Adrenal gland (tissue), 12 donors: ENCODE data around the gene GTF2IRD1. TPM values are rescaled to one million over a fixed set of nuclear protein-coding genes. Genes with fewer than 3 reads are reported as not detected.

Experiments
- DNase-seq, 7 donors: peaks; one replicate each; pipeline ENCODE4 v3.0.0-alpha.2; 2019 to 2020
- H3K27ac ChIP-seq, 5 donors: fragments of 200-600 bp; sonication (generic) in 4 of 5; 1 replicate in 3 of 5; 2 replicates in 2 of 5; pipeline versions ENCODE4 v1.5.1 to v1.8.0; 2016 to 2020; ENCODE audit warnings: mild to moderate bottlenecking in 1 of 5
- H3K27me3 ChIP-seq: fragments of 200-600 bp; 2 replicates; pipeline ENCODE4 v1.8.0; 2021
- H3K36me3 ChIP-seq, 2 donors: fragments of 200-600 bp; replicated peaks in 1 of 2; 1 replicate in 1 of 2; 2 replicates in 1 of 2; pipeline versions ENCODE4 v1.5.1 to v1.8.0; 2018 to 2022
- H3K4me1 ChIP-seq, 2 donors: fragments of 200-600 bp; replicated peaks in 1 of 2; 1 replicate in 1 of 2; 2 replicates in 1 of 2; pipeline versions ENCODE4 v1.5.1 to v1.8.0; 2018 to 2021
- H3K4me3 ChIP-seq, 4 donors: fragments of 200-600 bp; sonication (generic) in 3 of 4; one replicate each; pipeline ENCODE4 v1.5.1; 2016 to 2018
- H3K9me3 ChIP-seq, 3 donors: fragments of 200-600 bp; sonication (generic) in 1 of 3; replicated peaks in 1 of 3; 1 replicate in 2 of 3; 2 replicates in 1 of 3; pipeline versions ENCODE4 v1.5.1 to v1.8.0; 2016 to 2021
- POLR2A ChIP-seq, 2 donors: fragments of 450-650 bp; IDR thresholded peaks; one replicate each; pipeline ENCODE4 v1.6.1; 2017; ENCODE audit warnings: antibody characterized with exemption in 2 of 2, mild to moderate bottlenecking in 2 of 2, moderate library complexity in 1 of 2
- WGBS, 4 donors: extraction: QIAGEN DNeasy Blood & Tissue Kit in 2 of 4; methylation state at CpG; one replicate each; pipeline versions ENCODE4 v1.1.5 to v1.1.7; 2013 to 2017; 5-methylcytosine and 5-hydroxymethylcytosine counted together
- intact Hi-C, 2 donors: fragments of 100-400 bp; cut with DNase I; formaldehyde crosslinking; loops; one replicate each; pipeline versions ENCODE4 v1.14.1 to v1.15.0; 2022 to 2023
- polyA plus RNA-seq, 3 donors: library from polyadenylated mRNA; stranded (reverse); fragments of 200-250 nt in 2 of 3; fragments of 350-450 nt in 1 of 3; fragmentation: Illumina TruSeq in 1 of 3; extraction: RNeasy Lipid Tissue Mini Kit (QIAGEN cat#74804) in 1 of 3; gene quantifications; one replicate each; pipeline ENCODE4 v1.2.3, GENCODE V29; 2013 to 2014
- total RNA-seq, 9 donors: library from RNA; depleted of rRNA in 4 of 9; stranded (reverse); fragments of >200 nt in 4 of 9; fragments of 120-200 nt in 1 of 9; fragmentation: NEBNext Ultra II Directional in 1 of 9; extraction: Animal tissue kit (Norgen Biotek cat#: 25700) in 1 of 9; gene quantifications; one replicate each; pipeline versions ENCODE4 v1.1.0 to v1.2.4, GENCODE V29; 2013 to 2023
- TF ChIP-seq, protein P1 (sequence below), 6 experiments: fragments of 450-650 bp in 4 of 6; fragments of 200-600 bp in 2 of 6; sonication (generic) in 1 of 6; IDR thresholded peaks; 1 replicate in 5 of 6; 2 replicates in 1 of 6; pipeline versions ENCODE4 v1.5.1 to v1.8.0; 2016 to 2021; ENCODE audit warnings: antibody characterized with exemption in 6 of 6, mild to moderate bottlenecking in 2 of 6, moderate library complexity in 1 of 6
- donor health status: healthy with polysubstance abuse.
- donor health status: Bipolar disorder and iron deficiency.
- donor health status: DM: yes; HTN: yes; CAD: no.
- donor health status: DM: no; HTN: no; CAD: no.
- donor health status: DM: no; HTN: no; CAD: no.
- donor health status: DM: yes; HTN: yes; CAD: no.

The GTF2IRD1 gene
- total and polyA plus RNA-seq, 12 donors, result 7.4 to 41.3 (median 25.2) TPM

DNA sequence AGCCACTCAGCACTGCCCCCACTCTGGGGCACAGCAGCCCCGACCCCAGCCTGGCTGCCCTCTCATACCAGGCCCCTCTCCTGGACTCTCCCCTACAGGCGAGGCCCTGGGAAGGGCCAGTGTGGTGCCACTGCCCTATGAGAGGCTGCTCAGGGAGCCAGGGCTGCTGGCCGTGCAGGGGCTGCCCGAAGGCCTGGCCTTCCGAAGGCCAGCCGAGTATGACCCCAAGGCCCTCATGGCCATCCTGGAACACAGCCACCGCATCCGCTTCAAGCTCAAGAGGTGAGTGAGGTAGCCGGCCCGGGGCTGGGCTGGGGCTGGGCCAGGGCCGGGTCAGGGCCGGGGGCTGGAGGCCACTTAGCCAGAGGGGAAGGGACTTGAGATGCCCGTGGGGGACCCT, 64.3 kb downstream of the GTF2IRD1 start:
- TF ChIP-seq, protein P1, sequence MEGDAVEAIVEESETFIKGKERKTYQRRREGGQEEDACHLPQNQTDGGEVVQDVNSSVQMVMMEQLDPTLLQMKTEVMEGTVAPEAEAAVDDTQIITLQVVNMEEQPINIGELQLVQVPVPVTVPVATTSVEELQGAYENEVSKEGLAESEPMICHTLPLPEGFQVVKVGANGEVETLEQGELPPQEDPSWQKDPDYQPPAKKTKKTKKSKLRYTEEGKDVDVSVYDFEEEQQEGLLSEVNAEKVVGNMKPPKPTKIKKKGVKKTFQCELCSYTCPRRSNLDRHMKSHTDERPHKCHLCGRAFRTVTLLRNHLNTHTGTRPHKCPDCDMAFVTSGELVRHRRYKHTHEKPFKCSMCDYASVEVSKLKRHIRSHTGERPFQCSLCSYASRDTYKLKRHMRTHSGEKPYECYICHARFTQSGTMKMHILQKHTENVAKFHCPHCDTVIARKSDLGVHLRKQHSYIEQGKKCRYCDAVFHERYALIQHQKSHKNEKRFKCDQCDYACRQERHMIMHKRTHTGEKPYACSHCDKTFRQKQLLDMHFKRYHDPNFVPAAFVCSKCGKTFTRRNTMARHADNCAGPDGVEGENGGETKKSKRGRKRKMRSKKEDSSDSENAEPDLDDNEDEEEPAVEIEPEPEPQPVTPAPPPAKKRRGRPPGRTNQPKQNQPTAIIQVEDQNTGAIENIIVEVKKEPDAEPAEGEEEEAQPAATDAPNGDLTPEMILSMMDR (IDR thresholded peaks at IDR 0.05), result no peak
- TF ChIP-seq POLR2A (IDR thresholded peaks at IDR 0.05), result no peak
- WGBS, 4 donors, result 60 to 79% (median 66%) methylated on average over 1 to 13 of the region's 13 CpGs
- Histone ChIP-seq H3K27me3 (no peaks in the 10 kb centered on the region), H3K4me1 (peaks cover 0 to 4% of the 10 kb centered on the region in 2 donors), H3K36me3 (peaks cover 0 to 20% of the 10 kb centered on the region in 2 donors), H3K9me3 (no peaks in the 10 kb centered on the region), H3K4me3 (no peak overlapping the region), H3K27ac (no peak overlapping the region)
- DNase-seq, result peak in 1 of 7 donors; percentile 46
- intact Hi-C loops, result no loop called here

DNA sequence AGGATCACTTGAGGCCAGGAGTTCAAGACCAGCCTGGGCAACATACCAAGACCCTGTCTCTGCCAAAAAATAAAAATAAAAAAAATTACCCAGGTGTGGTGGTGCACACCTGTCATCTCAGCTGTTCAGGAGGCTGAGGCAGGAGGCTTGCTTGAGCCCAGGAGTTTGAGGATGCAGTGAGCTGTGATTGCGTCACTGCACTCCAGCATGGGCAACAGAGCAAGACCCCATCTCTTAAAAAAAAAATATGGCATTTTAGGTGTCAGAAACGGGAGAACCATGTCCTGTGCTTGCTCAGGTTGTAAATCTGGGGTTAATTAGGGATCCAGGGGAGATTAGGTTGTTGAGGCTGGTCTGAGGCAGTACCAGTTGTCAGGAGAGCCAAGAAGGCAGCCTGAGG, 64.9 kb downstream of the GTF2IRD1 start:
- 84 to 96% (median 88%) methylated on average over 2 of the region's 2 CpGs for WGBS, 4 donors
- intact Hi-C loops, result no loop called here
- Histone ChIP-seq H3K4me3 (no peak overlapping the region), H3K27me3 (no peaks in the 10 kb centered on the region), H3K27ac (no peak overlapping the region), H3K36me3 (peaks cover 0 to 19% of the 10 kb centered on the region in 2 donors), H3K9me3 (no peaks in the 10 kb centered on the region), H3K4me1 (peaks cover 0 to 4% of the 10 kb centered on the region in 2 donors)
- TF ChIP-seq POLR2A (IDR thresholded peaks at IDR 0.05), result no peak
- TF ChIP-seq, protein P1 (IDR thresholded peaks at IDR 0.05), result no peak
- DNase-seq, result no peak

DNA sequence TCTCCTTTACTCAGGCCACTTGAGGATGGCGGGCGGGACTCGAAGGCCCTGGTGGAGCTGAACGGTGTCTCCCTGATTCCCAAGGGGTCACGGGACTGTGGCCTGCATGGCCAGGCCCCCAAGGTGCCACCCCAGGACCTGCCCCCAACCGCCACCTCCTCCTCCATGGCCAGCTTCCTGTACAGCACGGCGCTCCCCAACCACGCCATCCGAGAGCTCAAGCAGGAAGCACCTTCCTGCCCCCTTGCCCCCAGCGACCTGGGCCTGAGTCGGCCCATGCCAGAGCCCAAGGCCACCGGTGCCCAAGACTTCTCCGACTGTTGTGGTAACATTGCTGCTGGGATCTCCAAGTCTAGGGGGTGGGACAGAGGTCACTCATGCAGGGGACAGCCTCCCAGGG, 65.7 kb downstream of the GTF2IRD1 start:
- DNase-seq, result no peak
- H3K4me3 ChIP-seq, result no peak overlapping the region
- H3K36me3 ChIP-seq, result peaks cover 0 to 20% of the 10 kb centered on the region in 2 donors
- H3K27ac ChIP-seq, result no peak overlapping the region
- intact Hi-C loops, result no loop called here
- peaks cover 0 to 4% of the 10 kb centered on the region in 2 donors for H3K4me1 ChIP-seq
- H3K9me3 ChIP-seq, result no peaks in the 10 kb centered on the region
- no peak for TF ChIP-seq POLR2A (IDR thresholded peaks at IDR 0.05)
- TF ChIP-seq, protein P1 (IDR thresholded peaks at IDR 0.05), result no peak
- H3K27me3 ChIP-seq, result no peaks in the 10 kb centered on the region
- whole genome bisulfite sequencing, 4 donors, result 91 to 94% (median 92%) methylated on average over 7 to 14 of the region's 14 CpGs

DNA sequence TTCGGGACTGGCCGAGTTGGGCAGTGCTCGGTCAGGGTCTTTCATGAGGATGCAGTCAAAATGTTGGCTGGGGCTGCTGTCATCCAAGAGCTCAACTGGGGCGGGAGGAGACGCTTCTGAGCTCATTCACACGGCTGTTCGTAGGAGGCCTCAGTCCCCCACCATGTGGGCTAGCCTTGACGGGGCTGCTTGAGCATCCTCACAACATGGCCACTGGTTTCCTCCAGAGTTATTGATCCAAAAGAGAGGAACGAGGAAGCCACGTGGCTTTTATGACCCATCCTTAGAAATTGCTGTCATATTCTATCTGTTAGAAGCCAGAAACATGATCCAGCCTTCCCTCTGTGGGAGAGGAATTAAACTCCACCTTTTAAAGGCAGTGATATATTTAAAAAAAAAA, 68.1 kb downstream of the GTF2IRD1 start:
- TF ChIP-seq, protein P1 (IDR thresholded peaks at IDR 0.05), result no peak
- TF ChIP-seq POLR2A (IDR thresholded peaks at IDR 0.05), result no peak
- no peak overlapping the region for H3K27ac ChIP-seq
- H3K36me3 ChIP-seq, result peaks cover 0 to 25% of the 10 kb centered on the region in 2 donors
- intact Hi-C loops, result no loop called here
- no peaks in the 10 kb centered on the region for H3K9me3 ChIP-seq
- H3K4me3 ChIP-seq, result no peak overlapping the region
- H3K4me1 ChIP-seq, result peaks cover 0 to 4% of the 10 kb centered on the region in 2 donors
- WGBS, 4 donors, result 94 to 99% (median 97%) methylated on average over 10 of the region's 10 CpGs
- no peak for DNase-seq
- no peaks in the 10 kb centered on the region for H3K27me3 ChIP-seq
